Retinal pigment epithelial cell (primary cell): ENCODE measurements around the gene VSIG10L2.

Experiments
- DNase-seq: peaks from one replicate; pipeline ENCODE4 v3.0.0-alpha.2; 2010; ENCODE audit warnings: low read depth
- H3K4me3 ChIP-seq: 2 replicates; pipeline ENCODE4 v1.5.1; 2011; ENCODE audit warnings: mild to moderate bottlenecking, low read length, control low read depth, moderate library complexity
- CTCF ChIP-seq: conservative IDR thresholded peaks from 2 replicates; pipeline ENCODE4 v1.5.1; 2011; ENCODE audit warnings: low read depth, low read length, control low read depth, inconsistent platforms

VSIG10L2 gene

GRCh38 chr11:125945797-125946520 is at the start of gene VSIG10L2:
Gene VSIG10L2, plus strand, starts transcription at chr11:125946044. Its CDS starts 12 bp downstream, at chr11:125946056.
- H3K4me3 ChIP-seq: no peak within 1 kb of the TSS
- no peak for DNase-seq
- TF ChIP-seq CTCF: no peak

- DNase-seq: no peak
- no peak for TF ChIP-seq CTCF
- no peak overlapping the region for H3K4me3 ChIP-seq
These were observed 44.0 kb upstream of the VSIG10L2 start for GRCh38 chr11:125901872-125902271.

GRCh38 chr11:125902277-125902926 is 43.4 kb upstream of the VSIG10L2 start:
- DNase-seq: no peak
- H3K4me3 ChIP-seq: peak overlapping the region; percentile 70
- no peak for TF ChIP-seq CTCF

GRCh38 chr11:125902927-125903710 is 42.7 kb upstream of the VSIG10L2 start, which contains the start of gene PUS3:
Gene PUS3, minus strand, starts transcription at chr11:125903206. Its CDS starts 6,922 bp downstream, at chr11:125896284.
- peak; percentile 37 for DNase-seq
- peak within 1 kb of the TSS; percentile 70 for H3K4me3 ChIP-seq
- TF ChIP-seq CTCF: no peak

- peak within 1 kb of the TSS; percentile 70 for H3K4me3 ChIP-seq
- no peak for DNase-seq
- no peak for TF ChIP-seq CTCF
These were observed 41.9 kb upstream of the VSIG10L2 start, which contains the start of gene DDX25 for GRCh38 chr11:125903711-125904659. Gene DDX25, plus strand, starts transcription at chr11:125904508. Its CDS starts 10 bp downstream, at chr11:125904518.

- H3K4me3 ChIP-seq: peak overlapping the region; percentile 31
- DNase-seq: no peak
- no peak for TF ChIP-seq CTCF
These were observed 41.2 kb upstream of the VSIG10L2 start for GRCh38 chr11:125904678-125905077.
